Activated CD8-positive, alpha-beta memory T cell treated with anti-CD3 and anti-CD28 coated beads, Interleukin-2, amount 50 U/mL, for 24 hours (primary cell): ENCODE results near the gene MYMX.
A peak's percentile ranks its signal among the peaks of the same experiment; 100 is the strongest.
"Not testable (repeated sequence)": the region's sequence is repeated elsewhere in the genome, so short reads cannot be mapped to it uniquely, and the experiment has no call there.

Source experiments
- DNase-seq: peaks from one replicate; pipeline ENCODE4 v3.0.0-alpha.2; 2020; ENCODE audit errors: extremely low read depth

The MYMX gene

GRCh38 chr6:44216677-44217331 is at the start of gene MYMX:
Gene MYMX, plus strand, starts transcription at chr6:44216926. Its CDS starts 546 bp downstream, at chr6:44217472.
- no peak for DNase-seq

GRCh38 chr6:44167567-44167966 is 49.2 kb upstream of the MYMX start:
- no peak for DNase-seq

- DNase-seq = no peak
These were observed 47.6 kb upstream of the MYMX start for GRCh38 chr6:44169154-44169553.

- DNase-seq = no peak
These were observed 46.7 kb upstream of the MYMX start for GRCh38 chr6:44169886-44170570.

- DNase-seq = no peak
These were observed 44.7 kb upstream of the MYMX start for GRCh38 chr6:44171899-44172546.

- peak; percentile 56 for DNase-seq
These were observed 43.8 kb upstream of the MYMX start for GRCh38 chr6:44172731-44173500.

- DNase-seq = no peak
These were observed 40.5 kb upstream of the MYMX start for GRCh38 chr6:44176130-44176761.

- peak; percentile 9 for DNase-seq
These were observed 39.8 kb upstream of the MYMX start for GRCh38 chr6:44176762-44177509.

- no peak for DNase-seq
These were observed 38.9 kb upstream of the MYMX start for GRCh38 chr6:44177691-44178423.

GRCh38 chr6:44178424-44179071 is 38.2 kb upstream of the MYMX start:
- no peak for DNase-seq

GRCh38 chr6:44179072-44179536 is 37.6 kb upstream of the MYMX start:
- no peak for DNase-seq

- no peak for DNase-seq
These were observed 37.1 kb upstream of the MYMX start for GRCh38 chr6:44179648-44180047.

GRCh38 chr6:44180406-44180805 is 36.3 kb upstream of the MYMX start:
- DNase-seq = no peak

- DNase-seq = no peak
These were observed 35.8 kb upstream of the MYMX start for GRCh38 chr6:44180886-44181285.

GRCh38 chr6:44181784-44182183 is 34.9 kb upstream of the MYMX start:
- not testable (repeated sequence) for DNase-seq

GRCh38 chr6:44182911-44183390 is 33.8 kb upstream of the MYMX start:
- DNase-seq = no peak

- no peak for DNase-seq
These were observed 32.9 kb upstream of the MYMX start for GRCh38 chr6:44183783-44184182.

- DNase-seq = not testable (repeated sequence)
These were observed 31.4 kb upstream of the MYMX start for GRCh38 chr6:44185356-44185755.

- no peak for DNase-seq
These were observed 30.6 kb upstream of the MYMX start for GRCh38 chr6:44185953-44186634.
